Type B pancreatic cell (in vitro differentiated cells): Measurements from ENCODE around the gene DNAJC17. TPM values are rescaled to one million over a fixed set of nuclear protein-coding genes. Genes with fewer than 3 reads are reported as not detected.

Experiments
- DNase-seq: peaks from one replicate; pipeline ENCODE4 v3.0.0; 2021; ENCODE audit warnings: mixed read lengths; ENCODE audit not compliant: unreplicated experiment; ENCODE audit errors: extremely low spot score
- H3K27ac Mint-ChIP-seq: 2 replicates; pipeline ENCODE4 v1.8.0; 2021; ENCODE audit warnings: mild to moderate bottlenecking, mixed read lengths
- H3K27me3 Mint-ChIP-seq: 2 replicates; pipeline ENCODE4 v1.8.0; 2021; ENCODE audit warnings: mixed read lengths
- H3K36me3 Mint-ChIP-seq: 2 replicates; pipeline ENCODE4 v1.8.0; 2021; ENCODE audit warnings: mixed read lengths
- H3K4me1 Mint-ChIP-seq: one replicate; pipeline ENCODE4 v1.8.0; 2021; ENCODE audit warnings: mixed read lengths; ENCODE audit not compliant: unreplicated experiment
- H3K4me3 Mint-ChIP-seq: 2 replicates; pipeline ENCODE4 v1.8.0; 2021; ENCODE audit warnings: mild to moderate bottlenecking, mixed read lengths
- H3K9me3 Mint-ChIP-seq: 2 replicates; pipeline ENCODE4 v1.8.0; 2021; ENCODE audit warnings: mixed read lengths
- total RNA-seq: library from RNA; stranded (reverse); gene quantifications from 2 replicates; pipeline ENCODE4 v1.2.1, GENCODE V29; 2021; ENCODE audit warnings: low replicate concordance
- TF ChIP-seq, protein P1 (sequence below): fragments of 200-600 bp; sonication (generic); conservative IDR thresholded peaks from 2 replicates; pipeline ENCODE4 v1.5.0; 2021; ENCODE audit warnings: antibody characterized with exemption, mild to moderate bottlenecking

DNAJC17 gene
- total RNA-seq, 1 donor from 2014 or later: 38.3 TPM

DNA sequence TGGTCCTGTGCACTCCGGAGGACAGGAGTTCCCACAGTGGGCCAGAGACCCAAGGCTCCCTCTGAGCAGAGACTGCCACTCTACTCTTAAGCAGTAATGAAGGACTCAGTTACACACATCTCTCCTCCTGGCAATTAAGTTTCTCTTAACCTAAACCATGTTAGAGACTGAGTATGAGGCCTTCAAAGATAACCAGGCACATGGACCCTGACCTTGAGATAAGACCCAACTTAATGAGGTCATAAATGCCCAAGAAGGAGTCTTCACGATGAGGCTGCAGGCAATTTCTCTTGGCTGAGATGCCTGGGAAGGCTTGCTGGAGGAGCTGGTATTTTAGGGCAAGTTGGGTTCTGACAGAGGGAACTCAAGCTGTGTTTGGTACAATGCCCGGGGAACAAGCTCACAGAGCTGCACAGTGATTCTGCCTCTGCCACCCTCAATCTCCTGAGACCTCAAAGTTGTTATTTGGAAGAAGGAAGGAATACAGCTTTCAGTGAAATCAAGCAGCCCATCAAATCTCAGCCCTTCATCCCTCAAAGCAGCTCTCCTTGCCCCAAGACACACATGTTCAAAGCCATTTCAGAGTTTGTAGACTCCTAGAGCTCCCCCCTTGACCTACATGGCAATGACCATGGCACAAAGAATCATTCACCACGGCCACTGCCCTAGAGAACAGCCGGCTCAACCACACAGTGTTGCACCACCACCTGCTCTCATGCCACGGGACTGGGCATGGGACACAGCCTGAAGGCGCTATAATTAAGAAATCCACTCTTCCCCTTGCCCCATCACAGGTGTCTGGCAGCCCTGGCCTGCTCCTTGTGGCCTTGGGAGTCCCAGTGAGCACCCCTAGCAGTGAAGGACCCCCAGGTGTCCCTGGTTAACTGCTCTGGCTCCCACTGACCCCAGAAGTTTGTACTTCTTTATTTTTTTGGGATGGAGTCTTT lies 59.3 kb downstream of the DNAJC17 start:
- no peak for DNase-seq
- H3K27me3 Mint-ChIP-seq: no peaks in the 10 kb centered on the region
- TF ChIP-seq, protein P1, sequence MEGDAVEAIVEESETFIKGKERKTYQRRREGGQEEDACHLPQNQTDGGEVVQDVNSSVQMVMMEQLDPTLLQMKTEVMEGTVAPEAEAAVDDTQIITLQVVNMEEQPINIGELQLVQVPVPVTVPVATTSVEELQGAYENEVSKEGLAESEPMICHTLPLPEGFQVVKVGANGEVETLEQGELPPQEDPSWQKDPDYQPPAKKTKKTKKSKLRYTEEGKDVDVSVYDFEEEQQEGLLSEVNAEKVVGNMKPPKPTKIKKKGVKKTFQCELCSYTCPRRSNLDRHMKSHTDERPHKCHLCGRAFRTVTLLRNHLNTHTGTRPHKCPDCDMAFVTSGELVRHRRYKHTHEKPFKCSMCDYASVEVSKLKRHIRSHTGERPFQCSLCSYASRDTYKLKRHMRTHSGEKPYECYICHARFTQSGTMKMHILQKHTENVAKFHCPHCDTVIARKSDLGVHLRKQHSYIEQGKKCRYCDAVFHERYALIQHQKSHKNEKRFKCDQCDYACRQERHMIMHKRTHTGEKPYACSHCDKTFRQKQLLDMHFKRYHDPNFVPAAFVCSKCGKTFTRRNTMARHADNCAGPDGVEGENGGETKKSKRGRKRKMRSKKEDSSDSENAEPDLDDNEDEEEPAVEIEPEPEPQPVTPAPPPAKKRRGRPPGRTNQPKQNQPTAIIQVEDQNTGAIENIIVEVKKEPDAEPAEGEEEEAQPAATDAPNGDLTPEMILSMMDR: no peak
- no peaks in the 10 kb centered on the region for H3K36me3 Mint-ChIP-seq
- no peak overlapping the region for H3K27ac Mint-ChIP-seq
- peaks cover 22% of the 10 kb centered on the region for H3K4me1 Mint-ChIP-seq
- no peak overlapping the region for H3K4me3 Mint-ChIP-seq
- no peaks in the 10 kb centered on the region for H3K9me3 Mint-ChIP-seq

DNA sequence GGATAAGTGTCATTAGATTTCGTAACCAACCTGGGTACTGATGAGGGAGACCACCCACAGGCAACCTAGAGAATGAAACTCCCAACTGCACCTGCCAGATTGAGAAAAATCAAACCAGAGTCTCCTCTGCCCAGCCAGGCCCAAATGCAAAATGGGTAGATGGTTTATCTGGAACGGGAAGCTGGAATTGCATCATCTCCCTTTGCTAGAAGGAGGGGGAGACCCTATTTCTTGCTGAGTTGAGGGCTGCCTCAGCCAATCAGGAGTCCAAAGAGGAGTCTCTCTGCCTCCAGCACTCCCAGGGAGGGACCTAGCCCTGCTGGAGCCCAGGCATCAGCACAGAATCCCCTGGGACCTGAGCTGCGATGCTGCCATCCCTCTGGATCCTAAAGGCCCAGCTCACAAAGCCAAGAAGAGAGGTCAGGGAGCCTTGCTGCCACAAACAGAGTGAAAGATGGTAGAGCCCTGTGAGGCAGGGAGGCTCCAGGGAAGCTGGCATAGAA lies 60.3 kb downstream of the DNAJC17 start:
- Mint-ChIP-seq H3K27ac (peak overlapping the region; percentile 6), H3K9me3 (no peaks in the 10 kb centered on the region), H3K4me1 (peaks cover 16% of the 10 kb centered on the region), H3K27me3 (no peaks in the 10 kb centered on the region), H3K4me3 (no peak overlapping the region), H3K36me3 (peaks cover 3% of the 10 kb centered on the region)
- TF ChIP-seq, protein P1: no peak
- DNase-seq: no peak

DNA sequence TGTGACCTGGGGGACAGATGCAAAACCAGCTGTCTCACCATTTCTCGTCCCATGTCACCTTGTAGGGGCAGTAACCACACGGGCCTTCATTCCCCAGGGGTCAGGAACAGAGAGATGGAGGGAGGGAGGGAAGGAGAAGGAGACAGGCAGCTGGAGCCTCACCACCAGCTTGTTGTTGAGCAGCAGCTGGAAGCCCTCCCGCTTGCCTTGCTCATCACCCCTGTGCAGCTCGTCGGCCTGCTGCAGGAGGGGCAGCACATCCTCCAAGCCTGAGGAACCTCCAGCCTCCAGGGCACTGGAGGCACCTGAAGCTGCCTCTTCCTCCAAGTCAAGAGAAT lies 62.5 kb downstream of the DNAJC17 start:
- H3K9me3 Mint-ChIP-seq: no peaks in the 10 kb centered on the region
- no peak overlapping the region for H3K4me3 Mint-ChIP-seq
- H3K36me3 Mint-ChIP-seq: peaks cover 3% of the 10 kb centered on the region
- no peak overlapping the region for H3K27ac Mint-ChIP-seq
- H3K4me1 Mint-ChIP-seq: peaks cover 16% of the 10 kb centered on the region
- TF ChIP-seq, protein P1: no peak
- DNase-seq: no peak
- H3K27me3 Mint-ChIP-seq: no peaks in the 10 kb centered on the region

DNA sequence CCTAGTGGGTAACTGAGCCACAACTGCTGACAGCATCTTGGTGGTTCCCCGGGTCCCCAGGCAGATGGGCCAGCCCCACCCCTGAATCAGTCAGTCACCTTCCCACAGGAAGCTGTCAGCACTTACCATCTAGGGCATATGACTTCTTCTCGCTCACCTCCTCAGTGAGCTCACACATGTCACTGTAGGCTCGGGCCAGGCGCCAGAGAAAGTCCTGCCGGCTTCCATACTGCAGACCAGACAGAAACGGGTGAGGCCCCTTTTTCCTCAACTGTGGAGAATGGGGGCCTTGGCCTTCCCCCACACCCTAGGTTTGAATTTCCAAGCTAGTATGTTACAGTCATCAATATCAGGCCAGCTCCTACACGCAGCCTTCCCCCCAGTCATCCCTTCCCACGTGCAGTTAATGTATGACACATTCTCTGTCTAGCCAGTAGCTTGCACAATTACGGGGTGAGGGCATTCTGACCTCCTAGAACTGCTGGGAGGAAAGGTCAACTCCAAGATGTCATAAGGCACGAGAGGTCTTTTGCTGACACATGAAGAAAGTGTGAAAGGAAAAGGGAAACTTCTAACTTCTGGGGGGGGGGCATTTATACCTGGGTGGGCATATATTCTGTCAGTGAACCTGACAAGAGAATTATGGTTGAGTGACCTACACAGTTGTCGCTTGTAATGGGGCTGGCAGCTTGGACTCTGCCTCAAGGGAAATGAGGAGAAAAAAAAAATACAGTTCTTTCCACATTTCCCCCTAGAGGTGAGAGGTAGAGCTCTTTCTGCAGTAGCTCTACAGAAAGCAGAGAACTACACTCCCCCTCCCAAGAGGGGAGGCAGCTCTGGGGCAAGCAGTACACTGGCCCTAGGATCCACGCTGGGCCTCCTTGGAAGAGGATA lies 63.1 kb downstream of the DNAJC17 start:
- Mint-ChIP-seq H3K36me3 (peaks cover 3% of the 10 kb centered on the region), H3K27ac (no peak overlapping the region), H3K4me1 (peaks cover 16% of the 10 kb centered on the region), H3K4me3 (no peak overlapping the region), H3K9me3 (no peaks in the 10 kb centered on the region), H3K27me3 (no peaks in the 10 kb centered on the region)
- DNase-seq: no peak
- TF ChIP-seq, protein P1: peak; percentile 53

DNA sequence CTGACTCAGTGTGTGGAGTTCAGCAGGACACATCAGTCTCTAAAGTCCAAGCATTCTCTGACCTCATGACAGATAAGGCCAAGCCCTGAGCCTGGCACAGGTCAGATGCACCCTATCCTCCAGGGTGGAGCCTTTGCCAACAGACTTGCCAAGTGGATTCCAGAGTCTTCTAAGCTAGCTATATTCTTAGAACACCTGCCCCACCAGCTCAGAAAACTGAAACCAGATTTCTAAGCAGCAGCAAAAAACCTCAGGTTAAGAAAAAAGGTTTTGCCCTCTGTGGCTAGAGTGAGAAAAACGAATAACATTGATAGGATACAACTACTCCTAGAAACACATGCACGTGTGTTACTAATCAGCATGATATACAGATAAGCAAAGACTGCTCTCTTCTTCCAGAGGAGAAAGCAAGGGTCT lies 63.8 kb downstream of the DNAJC17 start:
- Mint-ChIP-seq H3K36me3 (peaks cover 3% of the 10 kb centered on the region), H3K4me1 (peaks cover 16% of the 10 kb centered on the region), H3K27ac (no peak overlapping the region), H3K27me3 (no peaks in the 10 kb centered on the region), H3K9me3 (no peaks in the 10 kb centered on the region), H3K4me3 (no peak overlapping the region)
- TF ChIP-seq, protein P1: no peak
- no peak for DNase-seq
